Glutamatergic neuron (in vitro differentiated cells): ENCODE data around the gene CTNND1. TPM values are rescaled to one million over a fixed set of nuclear protein-coding genes. Genes with fewer than 3 reads are reported as not detected.
A peak's percentile ranks its signal among the peaks of the same experiment; 100 is the strongest.

ENCODE experiments used
- DNase-seq: peaks from one replicate; pipeline ENCODE4 v3.0.0; 2022
- H3K27ac Mint-ChIP-seq: one replicate; pipeline ENCODE4 v1.8.0; 2020; ENCODE audit warnings: mild to moderate bottlenecking, mixed read lengths, inconsistent platforms; ENCODE audit not compliant: unreplicated experiment
- H3K27me3 Mint-ChIP-seq: one replicate; pipeline ENCODE4 v1.8.0; 2020; ENCODE audit warnings: mild to moderate bottlenecking, moderate library complexity, mixed read lengths, inconsistent platforms; ENCODE audit not compliant: unreplicated experiment
- H3K36me3 Mint-ChIP-seq: one replicate; pipeline ENCODE4 v1.8.0; 2020; ENCODE audit warnings: mild to moderate bottlenecking, mixed read lengths, inconsistent platforms; ENCODE audit not compliant: unreplicated experiment
- H3K4me1 Mint-ChIP-seq: one replicate; pipeline ENCODE4 v1.8.0; 2020; ENCODE audit warnings: mild to moderate bottlenecking, low read depth, mixed read lengths, inconsistent platforms; ENCODE audit not compliant: unreplicated experiment
- H3K4me3 Mint-ChIP-seq: one replicate; pipeline ENCODE4 v1.8.0; 2020; ENCODE audit warnings: mild to moderate bottlenecking, mixed read lengths, inconsistent platforms; ENCODE audit not compliant: unreplicated experiment
- H3K9me3 Mint-ChIP-seq: one replicate; pipeline ENCODE4 v1.8.0; 2020; ENCODE audit warnings: mild to moderate bottlenecking, moderate library complexity, mixed read lengths, inconsistent platforms; ENCODE audit not compliant: unreplicated experiment
- CTCF ChIP-seq: fragments of 200-600 bp; sonication (generic); IDR thresholded peaks from one replicate; pipeline ENCODE4 v1.5.0; 2021; ENCODE audit not compliant: partially characterized antibody, unreplicated experiment
- total RNA-seq: library from RNA; stranded (reverse); fragmentation: NEBNext Ultra II Directional; extraction: Animal tissue kit (Norgen Biotek cat#: 25700); gene quantifications from one replicate; pipeline ENCODE4 v1.2.1, GENCODE V29; 2021; ENCODE audit not compliant: unreplicated experiment

Gene CTNND1
- total RNA-seq, 1 donor from 2014 or later = 344 TPM

GRCh38 chr11:57798905-57799559 lies 37.4 kb downstream of the CTNND1 start:
- H3K36me3 Mint-ChIP-seq = peaks cover 5% of the 10 kb centered on the region
- peak overlapping the region; percentile 73 for H3K27ac Mint-ChIP-seq
- H3K9me3 Mint-ChIP-seq = peaks cover 4% of the 10 kb centered on the region
- H3K4me3 Mint-ChIP-seq = no peak overlapping the region
- no peak for TF ChIP-seq CTCF
- H3K27me3 Mint-ChIP-seq = peaks cover 3% of the 10 kb centered on the region
- peaks cover 11% of the 10 kb centered on the region for H3K4me1 Mint-ChIP-seq
- no peak for DNase-seq

- Mint-ChIP-seq H3K36me3 (peaks cover 3% of the 10 kb centered on the region), H3K4me3 (peak overlapping the region; percentile 16), H3K27me3 (peaks cover under 1% of the 10 kb centered on the region), H3K9me3 (peaks cover 4% of the 10 kb centered on the region), H3K27ac (peak overlapping the region; percentile 84), H3K4me1 (peaks cover 11% of the 10 kb centered on the region)
- DNase-seq = no peak
- TF ChIP-seq CTCF = peak; percentile 93
Measured at GRCh38 chr11:57800444-57801182, 39.0 kb downstream of the CTNND1 start.

GRCh38 chr11:57801183-57801485 lies 39.5 kb downstream of the CTNND1 start:
- H3K36me3 Mint-ChIP-seq = no peaks in the 10 kb centered on the region
- DNase-seq = no peak
- no peaks in the 10 kb centered on the region for H3K27me3 Mint-ChIP-seq
- peaks cover 4% of the 10 kb centered on the region for H3K9me3 Mint-ChIP-seq
- H3K4me1 Mint-ChIP-seq = peaks cover 11% of the 10 kb centered on the region
- TF ChIP-seq CTCF = no peak
- no peak overlapping the region for H3K27ac Mint-ChIP-seq
- H3K4me3 Mint-ChIP-seq = no peak overlapping the region

- Mint-ChIP-seq H3K27me3 (no peaks in the 10 kb centered on the region), H3K36me3 (no peaks in the 10 kb centered on the region), H3K9me3 (peaks cover 4% of the 10 kb centered on the region), H3K27ac (peak overlapping the region; percentile 2), H3K4me1 (peaks cover 11% of the 10 kb centered on the region), H3K4me3 (no peak overlapping the region)
- DNase-seq = no peak
- no peak for TF ChIP-seq CTCF
Measured at GRCh38 chr11:57802411-57802810, 40.8 kb downstream of the CTNND1 start.

GRCh38 chr11:57804466-57804865 lies 42.9 kb downstream of the CTNND1 start:
- Mint-ChIP-seq H3K36me3 (no peaks in the 10 kb centered on the region), H3K4me1 (peaks cover 6% of the 10 kb centered on the region), H3K9me3 (peaks cover 2% of the 10 kb centered on the region), H3K27me3 (peaks cover 2% of the 10 kb centered on the region), H3K4me3 (no peak overlapping the region), H3K27ac (no peak overlapping the region)
- DNase-seq = no peak
- no peak for TF ChIP-seq CTCF
